Caco-2 (cell line): Measurements from ENCODE around the gene DTNB. TPM values are rescaled to one million over a fixed set of nuclear protein-coding genes. Genes with fewer than 3 reads are reported as not detected.

ENCODE experiments used
- BruUV-seq: library from RNA; stranded (reverse); fragments of 400-500 nt; replicated peaks from 2 replicates; lab custom pipeline; 2021; lab: Mats Ljungman, UMichigan
- CTCF ChIA-PET: fragments of 300-600 bp; sonication (Branson Sonifier 250); formaldehyde crosslinking; loops from one replicate; lab custom pipeline; 2022; ENCODE audit warnings: antibody characterized with exemption; lab: Charles Lee
- POLR2A ChIA-PET: fragments of 300-600 bp; sonication (Branson Sonifier 250); formaldehyde crosslinking; loops from one replicate; lab custom pipeline; 2022; ENCODE audit warnings: antibody characterized with exemption; lab: Charles Lee
- DNase-seq, 2 experiments: peaks; one replicate each; pipeline versions ENCODE4 v3.0.0 to v3.0.0-alpha.2; 2020 to 2022
- H3K27me3 ChIP-seq: replicated peaks from 2 replicates; pipeline ENCODE4 v1.6.0; 2011; ENCODE audit warnings: low read length; ENCODE audit not compliant: control insufficient read depth, insufficient read depth
- H3K36me3 ChIP-seq: 2 replicates; pipeline ENCODE4 v1.5.1; 2011; ENCODE audit warnings: low read length; ENCODE audit not compliant: control insufficient read depth, insufficient read depth
- H3K4me1 ChIP-seq: fragments of 250-450 bp; sonication (Bioruptor Pico); 2 replicates; pipeline ENCODE4 v1.5.1; 2020; ENCODE audit warnings: mild to moderate bottlenecking
- H3K4me3 ChIP-seq: 2 replicates; pipeline ENCODE4 v1.5.1; 2011; ENCODE audit warnings: low read depth, mild to moderate bottlenecking, control low read depth, low read length
- H3K9me3 ChIP-seq: fragments of 250-450 bp; sonication (Bioruptor Pico); 2 replicates; pipeline ENCODE4 v1.5.1; 2020; ENCODE audit warnings: mild to moderate bottlenecking, moderate library complexity
- H3K27ac Mint-ChIP-seq: one replicate; pipeline ENCODE4 v1.8.0; 2022; ENCODE audit warnings: mixed read lengths; ENCODE audit not compliant: unreplicated experiment
- H3K27me3 Mint-ChIP-seq: one replicate; pipeline ENCODE4 v1.8.0; 2022; ENCODE audit warnings: mixed read lengths; ENCODE audit not compliant: insufficient read depth, unreplicated experiment
- H3K36me3 Mint-ChIP-seq: one replicate; pipeline ENCODE4 v1.8.0; 2022; ENCODE audit warnings: mild to moderate bottlenecking, mixed read lengths; ENCODE audit not compliant: insufficient read depth, unreplicated experiment
- H3K4me1 Mint-ChIP-seq: one replicate; pipeline ENCODE4 v1.8.0; 2022; ENCODE audit warnings: low read depth, mixed read lengths; ENCODE audit not compliant: unreplicated experiment
- H3K4me3 Mint-ChIP-seq: one replicate; pipeline ENCODE4 v1.8.0; 2022; ENCODE audit warnings: mild to moderate bottlenecking, moderate library complexity, mixed read lengths; ENCODE audit not compliant: unreplicated experiment
- H3K9me3 Mint-ChIP-seq: one replicate; pipeline ENCODE4 v1.8.0; 2022; ENCODE audit warnings: mixed read lengths; ENCODE audit not compliant: unreplicated experiment
- CTCF ChIP-seq, 2 experiments: fragments of 200-600 bp in 1 of 2; IDR thresholded peaks; 1 replicate in 1 of 2; 2 replicates in 1 of 2; pipeline versions ENCODE4 v1.5.1 to v1.8.0; 2011 to 2022; ENCODE audit warnings: antibody characterized with exemption in 1 of 2, control low read depth in 1 of 2, inconsistent platforms in 1 of 2, low read depth in 1 of 2, low read length in 1 of 2, mild to moderate bottlenecking in 1 of 2, moderate library complexity in 1 of 2; ENCODE audit not compliant: insufficient read depth in 1 of 2, severe bottlenecking in 1 of 2, unreplicated experiment in 1 of 2
- intact Hi-C: fragments of 100-400 bp; cut with micrococcal nuclease; formaldehyde crosslinking; loops from one replicate; pipeline ENCODE4 v1.10.0; 2022; ENCODE audit not compliant: unreplicated experiment
- total RNA-seq: library from RNA; stranded (reverse); gene quantifications from 2 replicates; pipeline ENCODE4 v1.2.3, GENCODE V29; 2022

DTNB gene
- total RNA-seq, 1 experiment from 2014 or later = 50.4 TPM

DNA sequence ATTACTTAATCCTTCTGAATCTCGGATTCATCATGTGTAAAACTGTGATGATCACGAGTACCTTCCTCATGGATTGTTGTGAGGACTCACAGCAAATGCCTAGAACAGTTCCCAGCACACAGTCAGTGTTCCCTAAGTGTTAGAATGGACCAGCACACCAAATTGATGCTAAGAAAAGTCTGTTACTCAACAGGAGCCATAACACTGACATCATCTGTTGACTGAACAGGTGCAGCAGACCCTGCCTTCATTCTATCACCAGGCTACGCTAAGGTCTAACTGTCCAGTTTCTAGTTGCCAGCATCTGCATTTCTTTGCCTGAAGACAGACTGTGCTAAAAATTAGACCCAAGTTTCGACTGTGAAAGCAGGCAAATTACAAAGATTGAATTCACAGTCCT, 18.6 kb downstream of the DTNB start:
- Histone ChIP-seq H3K9me3 (no peaks in the 10 kb centered on the region; the same call in 1 of the 2 replicates), H3K36me3 (no peaks in the 10 kb centered on the region), H3K4me1 (no peaks in the 10 kb centered on the region), H3K4me3 (no peak overlapping the region), H3K27me3 (no peaks in the 10 kb centered on the region)
- no peak for DNase-seq
- Mint-ChIP-seq H3K4me1 (peaks cover 10% of the 10 kb centered on the region), H3K36me3 (peaks cover 6% of the 10 kb centered on the region), H3K9me3 (no peaks in the 10 kb centered on the region), H3K27ac (no peak overlapping the region), H3K27me3 (no peaks in the 10 kb centered on the region), H3K4me3 (no peak overlapping the region)
- intact Hi-C loops = no loop called here
- TF ChIP-seq CTCF (IDR thresholded peaks at IDR 0.05; ENCODE audit: insufficient read depth in 1 of 2, low read depth in 1 of 2, low read length in 1 of 2, severe bottlenecking in 1 of 2, unreplicated experiment in 1 of 2) = no peak
- ChIA-PET POLR2A (no interaction called here), CTCF (interaction anchor here (1.3 kb wide), 1 partner anchor 47 kb away, joined by 4 read pairs; no protein-coding TSS in a partner anchor)
- no TSS peak for BruUV-seq

- H3K4me1 Mint-ChIP-seq = peaks cover 10% of the 10 kb centered on the region
- H3K9me3 Mint-ChIP-seq = no peaks in the 10 kb centered on the region
- no peak for DNase-seq
- H3K9me3 ChIP-seq = no peaks in the 10 kb centered on the region
- BruUV-seq = no TSS peak
- H3K36me3 ChIP-seq = no peaks in the 10 kb centered on the region
- H3K36me3 Mint-ChIP-seq = peaks cover 7% of the 10 kb centered on the region
- intact Hi-C loops = no loop called here
- H3K27me3 Mint-ChIP-seq = no peaks in the 10 kb centered on the region
- CTCF ChIA-PET = interaction anchor here (0.9 kb wide), 1 partner anchor 13 kb away, joined by 5 read pairs; no protein-coding TSS in a partner anchor
- TF ChIP-seq CTCF (IDR thresholded peaks at IDR 0.05; ENCODE audit: insufficient read depth in 1 of 2, low read depth in 1 of 2, low read length in 1 of 2, severe bottlenecking in 1 of 2, unreplicated experiment in 1 of 2) = no peak
- H3K27me3 ChIP-seq = no peaks in the 10 kb centered on the region
- POLR2A ChIA-PET = interaction anchor here (0.6 kb wide), 1 partner anchor 954 kb away, joined by 7 read pairs; no protein-coding TSS in a partner anchor
- no peak overlapping the region for H3K4me3 ChIP-seq
- no peak overlapping the region for H3K4me3 Mint-ChIP-seq
- H3K27ac Mint-ChIP-seq = no peak overlapping the region
- no peaks in the 10 kb centered on the region for H3K4me1 ChIP-seq
Observed at GRCh38 chr2:25651782-25652455, 21.5 kb downstream of the DTNB start.

- ChIA-PET CTCF (no interaction called here), POLR2A (no interaction called here)
- Mint-ChIP-seq H3K4me3 (no peak overlapping the region), H3K27me3 (no peaks in the 10 kb centered on the region), H3K27ac (no peak overlapping the region), H3K9me3 (no peaks in the 10 kb centered on the region), H3K36me3 (peaks cover 7% of the 10 kb centered on the region), H3K4me1 (peaks cover 10% of the 10 kb centered on the region)
- no peaks in the 10 kb centered on the region for H3K27me3 ChIP-seq
- intact Hi-C loops = no loop called here
- H3K4me1 ChIP-seq = no peaks in the 10 kb centered on the region
- no peak for TF ChIP-seq CTCF (IDR thresholded peaks at IDR 0.05; ENCODE audit: insufficient read depth in 1 of 2, low read depth in 1 of 2, low read length in 1 of 2, severe bottlenecking in 1 of 2, unreplicated experiment in 1 of 2)
- no TSS peak for BruUV-seq
- no peaks in the 10 kb centered on the region for H3K9me3 ChIP-seq
- DNase-seq = no peak
- no peaks in the 10 kb centered on the region for H3K36me3 ChIP-seq
- no peak overlapping the region for H3K4me3 ChIP-seq
Observed at GRCh38 chr2:25651066-25651465, 22.3 kb downstream of the DTNB start.
